ENCODE measurements around the gene TLE5. TPM values are rescaled to one million over a fixed set of nuclear protein-coding genes. Genes with fewer than 3 reads are reported as not detected.

TLE5 gene
- total and polyA plus RNA-seq, 2 experiments from 2014 or later: 487 to 612 TPM

GRCh38 chr19:3019211-3019854 lies 43.0 kb downstream of the TLE5 start:
- no peaks in the 10 kb centered on the region for H3K4me1 ChIP-seq (ENCODE audit: low read depth)
- DNase-seq (ENCODE audit: low read depth in 1 of 2, low spot score in 1 of 2): no peak
- no peak overlapping the region for H3K4me3 ChIP-seq

DNA sequence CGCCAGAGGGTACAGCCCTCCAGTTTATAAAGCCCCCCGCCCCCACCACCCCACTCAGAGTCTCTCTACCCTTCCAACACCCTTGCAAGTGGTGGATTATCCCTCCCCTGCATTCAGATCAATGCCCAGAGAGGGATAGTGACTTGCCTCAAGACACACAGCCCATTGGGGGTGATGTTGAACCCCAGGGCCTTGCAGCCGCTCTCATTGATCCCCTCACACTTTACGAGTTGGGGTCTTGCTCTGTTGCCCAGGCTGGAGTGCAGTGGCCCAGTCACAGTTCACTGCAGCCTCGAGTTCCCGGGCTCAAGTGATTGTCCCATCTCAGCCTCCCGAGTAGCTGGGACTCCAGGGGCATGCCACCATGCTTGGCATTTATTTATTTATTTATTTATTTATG lies 44.4 kb downstream of the TLE5 start:
- TF ChIP-seq, protein P1, sequence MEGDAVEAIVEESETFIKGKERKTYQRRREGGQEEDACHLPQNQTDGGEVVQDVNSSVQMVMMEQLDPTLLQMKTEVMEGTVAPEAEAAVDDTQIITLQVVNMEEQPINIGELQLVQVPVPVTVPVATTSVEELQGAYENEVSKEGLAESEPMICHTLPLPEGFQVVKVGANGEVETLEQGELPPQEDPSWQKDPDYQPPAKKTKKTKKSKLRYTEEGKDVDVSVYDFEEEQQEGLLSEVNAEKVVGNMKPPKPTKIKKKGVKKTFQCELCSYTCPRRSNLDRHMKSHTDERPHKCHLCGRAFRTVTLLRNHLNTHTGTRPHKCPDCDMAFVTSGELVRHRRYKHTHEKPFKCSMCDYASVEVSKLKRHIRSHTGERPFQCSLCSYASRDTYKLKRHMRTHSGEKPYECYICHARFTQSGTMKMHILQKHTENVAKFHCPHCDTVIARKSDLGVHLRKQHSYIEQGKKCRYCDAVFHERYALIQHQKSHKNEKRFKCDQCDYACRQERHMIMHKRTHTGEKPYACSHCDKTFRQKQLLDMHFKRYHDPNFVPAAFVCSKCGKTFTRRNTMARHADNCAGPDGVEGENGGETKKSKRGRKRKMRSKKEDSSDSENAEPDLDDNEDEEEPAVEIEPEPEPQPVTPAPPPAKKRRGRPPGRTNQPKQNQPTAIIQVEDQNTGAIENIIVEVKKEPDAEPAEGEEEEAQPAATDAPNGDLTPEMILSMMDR (IDR thresholded peaks at IDR 0.05; ENCODE audit: low read depth, low read length): no peak
- Histone ChIP-seq H3K4me3 (no peak overlapping the region), H3K4me1 (ENCODE audit: low read depth) (peaks cover 4% of the 10 kb centered on the region), H3K27ac (no peak overlapping the region), H3K36me3 (no peaks in the 10 kb centered on the region), H3K9me3 (ENCODE audit: low read depth) (no peaks in the 10 kb centered on the region), H3K27me3 (no peaks in the 10 kb centered on the region)
- no peak for DNase-seq (ENCODE audit: low read depth in 1 of 2, low spot score in 1 of 2)

More at GRCh38 chr19:3019211-3019854, 43.0 kb downstream of the TLE5 start:
- H3K9me3 ChIP-seq (ENCODE audit: low read depth): no peaks in the 10 kb centered on the region
- no peaks in the 10 kb centered on the region for H3K27me3 ChIP-seq
- H3K27ac ChIP-seq: no peak overlapping the region
- TF ChIP-seq, protein P1 (IDR thresholded peaks at IDR 0.05; ENCODE audit: low read depth, low read length): no peak
- no peaks in the 10 kb centered on the region for H3K36me3 ChIP-seq

DNA sequence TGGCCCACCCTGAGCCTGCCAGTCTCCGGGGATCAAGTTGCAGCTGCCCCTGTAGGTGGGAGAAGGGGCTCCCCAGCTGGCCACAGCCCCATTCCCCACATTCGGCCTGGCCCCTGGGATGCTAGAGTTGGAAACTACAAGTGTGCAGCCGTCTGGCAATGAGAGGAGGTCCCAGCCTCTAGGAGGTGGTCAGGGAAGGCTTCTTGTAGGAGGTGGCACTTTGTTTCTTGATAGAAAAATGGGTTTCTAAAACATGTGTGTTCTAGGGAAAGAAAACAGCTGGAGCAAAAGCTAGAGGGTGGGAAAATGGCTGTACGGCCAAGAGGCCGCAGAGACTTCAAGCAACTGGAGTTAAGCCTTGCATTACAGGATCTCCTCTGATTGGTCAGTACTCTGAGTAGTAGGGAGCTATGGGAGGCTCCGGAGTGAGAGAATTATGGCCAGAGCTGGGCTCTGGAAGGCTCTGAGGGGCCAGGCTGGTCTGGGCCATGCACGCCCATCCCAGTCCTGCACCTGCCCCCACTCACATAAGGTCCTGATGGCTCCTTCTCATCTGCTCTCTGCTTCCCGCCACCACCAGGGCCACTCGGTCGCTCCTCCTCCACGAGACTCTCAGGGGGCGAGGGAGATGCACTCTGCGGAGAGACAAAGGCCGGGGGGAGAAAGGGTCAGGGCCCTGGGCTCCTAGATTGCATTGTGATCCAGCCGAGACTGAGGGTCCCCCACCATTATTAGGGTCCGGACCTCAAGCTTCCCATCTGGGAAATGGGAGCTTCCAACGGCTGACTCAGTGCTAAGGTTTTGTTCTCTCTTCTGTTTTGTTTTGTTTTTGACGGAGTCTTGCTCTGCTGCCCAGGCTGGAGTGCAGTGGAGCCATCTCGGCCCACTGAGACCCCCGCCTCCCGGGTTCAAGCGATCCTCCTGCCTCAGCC lies 46.9 kb downstream of the TLE5 start:
- Histone ChIP-seq H3K36me3 (peaks cover 5% of the 10 kb centered on the region), H3K9me3 (ENCODE audit: low read depth) (no peaks in the 10 kb centered on the region), H3K4me3 (no peak overlapping the region), H3K4me1 (ENCODE audit: low read depth) (peaks cover 4% of the 10 kb centered on the region), H3K27ac (no peak overlapping the region), H3K27me3 (no peaks in the 10 kb centered on the region)
- TF ChIP-seq, protein P1 (IDR thresholded peaks at IDR 0.05; ENCODE audit: low read depth, low read length): no peak
- no peak for DNase-seq (ENCODE audit: low read depth in 1 of 2, low spot score in 1 of 2)

GRCh38 chr19:3014135-3014534 lies 48.2 kb downstream of the TLE5 start:
- Histone ChIP-seq H3K36me3 (peaks cover 9% of the 10 kb centered on the region), H3K27ac (no peak overlapping the region), H3K9me3 (ENCODE audit: low read depth) (no peaks in the 10 kb centered on the region), H3K4me3 (no peak overlapping the region), H3K4me1 (ENCODE audit: low read depth) (peaks cover 4% of the 10 kb centered on the region), H3K27me3 (no peaks in the 10 kb centered on the region)
- TF ChIP-seq, protein P1 (IDR thresholded peaks at IDR 0.05; ENCODE audit: low read depth, low read length): no peak
- no peak for DNase-seq (ENCODE audit: low read depth in 1 of 2, low spot score in 1 of 2)

- Histone ChIP-seq H3K27ac (no peak overlapping the region), H3K36me3 (peaks cover 11% of the 10 kb centered on the region), H3K4me3 (no peak overlapping the region), H3K9me3 (ENCODE audit: low read depth) (no peaks in the 10 kb centered on the region), H3K27me3 (no peaks in the 10 kb centered on the region), H3K4me1 (ENCODE audit: low read depth) (peaks cover 4% of the 10 kb centered on the region)
- no peak for DNase-seq (ENCODE audit: low read depth in 1 of 2, low spot score in 1 of 2)
- TF ChIP-seq, protein P1 (IDR thresholded peaks at IDR 0.05; ENCODE audit: low read depth, low read length): no peak
Measured at GRCh38 chr19:3013263-3013725, 49.0 kb downstream of the TLE5 start.
